Fibroblast of lung (primary cell): ENCODE results near the gene MAML2. TPM values are rescaled to one million over a fixed set of nuclear protein-coding genes. Genes with fewer than 3 reads are reported as not detected.

Experiments
- DNase-seq, 2 donors: peaks; one replicate each; pipeline versions ENCODE4 v3.0.0 to v3.0.0-alpha.2; 2010; ENCODE audit warnings: low read depth in 2 of 2
- H2AFZ ChIP-seq: 2 replicates; pipeline ENCODE4 v1.5.1; 2012; ENCODE audit warnings: low read length, control low read depth, inconsistent platforms
- H3K27ac ChIP-seq: 2 replicates; pipeline ENCODE4 v1.5.1; 2011; ENCODE audit warnings: low read length, control low read depth; ENCODE audit not compliant: insufficient read depth
- H3K27me3 ChIP-seq: 2 replicates; pipeline ENCODE4 v1.5.1; 2011; ENCODE audit warnings: mild to moderate bottlenecking, low read length; ENCODE audit not compliant: control insufficient read depth, insufficient read depth
- H3K36me3 ChIP-seq: 2 replicates; pipeline ENCODE4 v1.5.1; 2011; ENCODE audit warnings: low read length; ENCODE audit not compliant: control insufficient read depth, insufficient read depth
- H3K4me1 ChIP-seq: 2 replicates; pipeline ENCODE4 v1.5.1; 2011; ENCODE audit warnings: low read length; ENCODE audit not compliant: control insufficient read depth, insufficient read depth; ENCODE audit errors: extremely low read depth
- H3K4me2 ChIP-seq: 2 replicates; pipeline ENCODE4 v1.5.1; 2011; ENCODE audit warnings: low read length, control low read depth; ENCODE audit not compliant: insufficient read depth; ENCODE audit errors: extremely low read depth
- H3K4me3 ChIP-seq, 4 experiments: fragments of 200-600 bp in 1 of 4; sonication (generic) in 1 of 4; replicated peaks in 1 of 4; 2 replicates each; pipeline ENCODE4 v1.5.1; 2011 to 2016; ENCODE audit warnings: low read length in 4 of 4, low read depth in 3 of 4, mild to moderate bottlenecking in 3 of 4, control low read depth in 2 of 4, inconsistent platforms in 1 of 4, mixed read lengths in 1 of 4; ENCODE audit not compliant: insufficient read depth in 1 of 4; ENCODE audit errors: control extremely low read depth in 1 of 4
- H3K79me2 ChIP-seq: 2 replicates; pipeline ENCODE4 v1.5.1; 2012; ENCODE audit warnings: mild to moderate bottlenecking, low read length, inconsistent platforms; ENCODE audit not compliant: control insufficient read depth, insufficient read depth
- H3K9ac ChIP-seq: 2 replicates; pipeline ENCODE4 v1.5.1; 2011; ENCODE audit warnings: mild to moderate bottlenecking, low read length, control low read depth; ENCODE audit not compliant: insufficient read depth
- H3K9me3 ChIP-seq: 2 replicates; pipeline ENCODE4 v1.5.1; 2012; ENCODE audit warnings: low read depth, low read length; ENCODE audit not compliant: control insufficient read depth, insufficient read depth
- H4K20me1 ChIP-seq: 2 replicates; pipeline ENCODE4 v1.5.1; 2011; ENCODE audit warnings: low read length; ENCODE audit not compliant: control insufficient read depth, insufficient read depth; ENCODE audit errors: extremely low read depth
- EZH2 ChIP-seq: IDR thresholded peaks from 2 replicates; pipeline ENCODE4 v1.5.1; 2012; ENCODE audit warnings: low read length, control low read depth, mild to moderate bottlenecking; ENCODE audit errors: missing control alignments
- polyA plus RNA-seq, 2 donors: library from polyadenylated mRNA; depleted of rRNA in 1 of 2; stranded (reverse) in 1 of 2; unstranded in 1 of 2; fragments of >200 nt; gene quantifications; 2 replicates each; pipeline ENCODE4 v1.2.1, GENCODE V29; 2011 to 2012; ENCODE audit warnings: missing spikeins in 1 of 2
- total RNA-seq: library from RNA; depleted of rRNA; stranded (reverse); fragments of >200 nt; gene quantifications from 2 replicates; pipeline ENCODE4 v1.2.1, GENCODE V29; 2014
- TF ChIP-seq, protein P1 (sequence below), 2 donors: IDR thresholded peaks in 1 of 2; conservative IDR thresholded peaks in 1 of 2; 1 replicate in 1 of 2; 2 replicates in 1 of 2; pipeline ENCODE4 v1.5.1; 2011 to 2012; ENCODE audit warnings: low read length in 2 of 2, control low read depth in 1 of 2, inconsistent platforms in 1 of 2, low read depth in 1 of 2, mild to moderate bottlenecking in 1 of 2

MAML2 gene
- total and polyA plus RNA-seq, 2 donors (not counting 1 experiment from before 2014, with no cell fraction given), result 13.0 to 19.0 TPM

DNA sequence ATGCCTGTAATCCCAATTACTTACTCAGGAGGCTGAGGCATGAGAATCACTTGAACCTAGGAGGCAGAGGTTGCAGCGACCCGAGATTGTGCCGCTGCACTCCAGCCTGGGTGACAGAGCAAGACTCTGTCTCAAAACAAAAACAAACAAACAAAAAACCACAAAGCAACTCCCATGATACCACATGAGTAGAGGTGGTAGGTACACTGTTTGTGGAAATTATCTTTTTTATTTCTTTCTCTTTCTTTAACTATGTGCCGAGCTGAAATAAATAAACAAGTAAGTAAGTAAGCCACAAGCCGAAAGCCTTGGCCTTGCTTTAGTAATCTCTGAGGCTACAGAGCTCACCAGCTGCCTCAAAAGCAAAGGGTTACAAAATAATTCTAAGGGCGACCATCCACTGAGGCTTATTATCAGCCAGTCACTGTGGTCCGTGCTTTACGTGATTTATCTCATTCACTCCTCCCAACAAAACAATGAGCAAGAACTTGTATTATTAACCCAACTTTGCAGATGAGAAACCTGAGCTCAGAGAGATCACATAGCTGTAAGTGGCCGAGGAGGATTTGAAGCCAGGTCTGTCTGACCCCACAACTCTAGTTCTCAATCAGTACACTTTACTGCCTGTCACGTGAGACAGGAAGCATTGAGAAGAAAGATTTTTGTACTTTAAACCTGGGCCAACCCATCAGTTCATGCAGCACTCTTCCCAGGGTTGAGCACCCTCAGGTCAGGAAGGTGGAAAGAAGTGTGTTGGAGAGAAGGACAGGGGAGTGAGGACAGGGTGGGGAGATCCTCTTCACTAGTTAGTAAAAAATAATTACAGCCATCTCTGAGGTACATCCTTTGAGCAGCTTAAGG is 349.3 kb downstream of the MAML2 start:
- Histone ChIP-seq H2AFZ (no peak overlapping the region), H3K9ac (no peak overlapping the region), H3K4me1 (peaks cover 16% of the 10 kb centered on the region), H3K4me2 (peak overlapping the region; percentile 54), H3K36me3 (no peaks in the 10 kb centered on the region), H3K27ac (no peak overlapping the region), H3K9me3 (no peaks in the 10 kb centered on the region), H3K79me2 (no peaks in the 10 kb centered on the region), H3K4me3 (no peak overlapping the region), H4K20me1 (no peaks in the 10 kb centered on the region), H3K27me3 (no peaks in the 10 kb centered on the region)
- TF ChIP-seq, protein P1, sequence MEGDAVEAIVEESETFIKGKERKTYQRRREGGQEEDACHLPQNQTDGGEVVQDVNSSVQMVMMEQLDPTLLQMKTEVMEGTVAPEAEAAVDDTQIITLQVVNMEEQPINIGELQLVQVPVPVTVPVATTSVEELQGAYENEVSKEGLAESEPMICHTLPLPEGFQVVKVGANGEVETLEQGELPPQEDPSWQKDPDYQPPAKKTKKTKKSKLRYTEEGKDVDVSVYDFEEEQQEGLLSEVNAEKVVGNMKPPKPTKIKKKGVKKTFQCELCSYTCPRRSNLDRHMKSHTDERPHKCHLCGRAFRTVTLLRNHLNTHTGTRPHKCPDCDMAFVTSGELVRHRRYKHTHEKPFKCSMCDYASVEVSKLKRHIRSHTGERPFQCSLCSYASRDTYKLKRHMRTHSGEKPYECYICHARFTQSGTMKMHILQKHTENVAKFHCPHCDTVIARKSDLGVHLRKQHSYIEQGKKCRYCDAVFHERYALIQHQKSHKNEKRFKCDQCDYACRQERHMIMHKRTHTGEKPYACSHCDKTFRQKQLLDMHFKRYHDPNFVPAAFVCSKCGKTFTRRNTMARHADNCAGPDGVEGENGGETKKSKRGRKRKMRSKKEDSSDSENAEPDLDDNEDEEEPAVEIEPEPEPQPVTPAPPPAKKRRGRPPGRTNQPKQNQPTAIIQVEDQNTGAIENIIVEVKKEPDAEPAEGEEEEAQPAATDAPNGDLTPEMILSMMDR (conservative IDR thresholded peaks at IDR 0.05 in 1 of 2, IDR thresholded peaks at IDR 0.05 in 1 of 2; ENCODE audit: low read depth in 1 of 2, low read length in 2 of 2), result no peak
- TF ChIP-seq EZH2, result no peak
- DNase-seq, result peak in 1 of 2 donors; percentile 53

DNA sequence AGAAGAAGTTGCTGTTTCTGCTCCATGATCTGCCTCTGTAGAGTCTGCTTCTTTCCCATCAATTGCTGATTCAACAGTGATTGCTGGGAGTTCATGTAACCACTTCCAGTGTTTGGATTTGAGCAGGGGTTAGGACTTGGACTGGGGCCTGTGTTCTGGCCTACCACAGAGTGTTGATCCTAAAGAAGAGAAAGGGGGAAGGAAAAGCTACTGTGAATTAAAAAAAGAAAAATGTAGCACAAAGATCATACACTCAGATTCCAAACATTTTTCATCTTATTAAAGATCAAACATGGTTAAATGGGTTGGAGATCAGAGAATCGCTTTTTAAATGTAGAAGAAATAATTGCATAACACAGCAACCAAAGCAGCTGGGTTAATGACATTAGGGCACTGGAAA is 351.4 kb downstream of the MAML2 start:
- no peaks in the 10 kb centered on the region for H3K79me2 ChIP-seq
- H3K9ac ChIP-seq, result no peak overlapping the region
- no peaks in the 10 kb centered on the region for H3K9me3 ChIP-seq
- TF ChIP-seq EZH2, result no peak
- TF ChIP-seq, protein P1 (conservative IDR thresholded peaks at IDR 0.05 in 1 of 2, IDR thresholded peaks at IDR 0.05 in 1 of 2; ENCODE audit: low read depth in 1 of 2, low read length in 2 of 2), result no peak
- peak; percentile 62 to 84 for DNase-seq
- H3K36me3 ChIP-seq, result no peaks in the 10 kb centered on the region
- no peaks in the 10 kb centered on the region for H4K20me1 ChIP-seq
- H3K27me3 ChIP-seq, result no peaks in the 10 kb centered on the region
- no peak overlapping the region for H2AFZ ChIP-seq
- H3K4me2 ChIP-seq, result peak overlapping the region; percentile 7
- peaks cover 12% of the 10 kb centered on the region for H3K4me1 ChIP-seq
- H3K27ac ChIP-seq, result peak overlapping the region; percentile 46
- no peak overlapping the region for H3K4me3 ChIP-seq

DNA sequence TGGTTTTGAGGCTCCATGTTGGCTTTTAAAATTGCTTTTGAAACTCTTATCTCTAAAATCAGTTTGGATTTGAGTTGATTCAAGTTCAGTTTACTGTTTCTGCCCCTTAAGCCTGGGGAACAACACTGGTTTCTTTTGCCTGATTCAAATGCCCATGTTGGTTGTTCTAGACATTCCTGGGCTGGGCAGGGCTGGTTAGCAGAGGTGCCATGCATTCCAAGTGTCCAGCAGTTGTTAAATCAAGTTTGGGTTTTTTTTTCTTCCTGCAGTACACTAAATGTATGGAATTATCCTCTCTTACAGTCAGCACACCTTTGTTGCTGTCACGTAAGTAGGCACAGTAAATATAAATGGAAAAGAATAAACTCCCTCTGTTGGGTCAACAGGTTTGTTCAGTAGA is 351.9 kb downstream of the MAML2 start:
- Histone ChIP-seq H3K36me3 (peaks cover 2% of the 10 kb centered on the region), H3K4me3 (peak overlapping the region in 1 of 4 experiments; percentile 5), H3K27ac (peak overlapping the region; percentile 46), H3K4me1 (peaks cover 12% of the 10 kb centered on the region), H3K9ac (no peak overlapping the region), H2AFZ (no peak overlapping the region), H3K79me2 (no peaks in the 10 kb centered on the region), H3K4me2 (peak overlapping the region; percentile 41), H3K27me3 (no peaks in the 10 kb centered on the region), H3K9me3 (no peaks in the 10 kb centered on the region), H4K20me1 (no peaks in the 10 kb centered on the region)
- DNase-seq, result peak in 1 of 2 donors; percentile 43
- no peak for TF ChIP-seq EZH2
- TF ChIP-seq, protein P1 (conservative IDR thresholded peaks at IDR 0.05 in 1 of 2, IDR thresholded peaks at IDR 0.05 in 1 of 2; ENCODE audit: low read depth in 1 of 2, low read length in 2 of 2), result no peak
